WI38 (cell line): ENCODE measurements around the gene SMARCAL1.

Source experiments
- H3K4me3 ChIP-seq: 2 replicates; pipeline ENCODE4 v1.5.1; 2011; ENCODE audit warnings: low read depth, mild to moderate bottlenecking, control low read depth, low read length
- TF ChIP-seq, protein P1 (sequence below): IDR thresholded peaks from 2 replicates; pipeline ENCODE4 v1.5.1; 2012; ENCODE audit warnings: low read depth, mild to moderate bottlenecking, control low read depth, low read length

SMARCAL1 gene

GRCh38 chr2:216477283-216478035, 65.2 kb downstream of the SMARCAL1 start:
- H3K4me3 ChIP-seq, result no peak overlapping the region
- TF ChIP-seq, protein P1, sequence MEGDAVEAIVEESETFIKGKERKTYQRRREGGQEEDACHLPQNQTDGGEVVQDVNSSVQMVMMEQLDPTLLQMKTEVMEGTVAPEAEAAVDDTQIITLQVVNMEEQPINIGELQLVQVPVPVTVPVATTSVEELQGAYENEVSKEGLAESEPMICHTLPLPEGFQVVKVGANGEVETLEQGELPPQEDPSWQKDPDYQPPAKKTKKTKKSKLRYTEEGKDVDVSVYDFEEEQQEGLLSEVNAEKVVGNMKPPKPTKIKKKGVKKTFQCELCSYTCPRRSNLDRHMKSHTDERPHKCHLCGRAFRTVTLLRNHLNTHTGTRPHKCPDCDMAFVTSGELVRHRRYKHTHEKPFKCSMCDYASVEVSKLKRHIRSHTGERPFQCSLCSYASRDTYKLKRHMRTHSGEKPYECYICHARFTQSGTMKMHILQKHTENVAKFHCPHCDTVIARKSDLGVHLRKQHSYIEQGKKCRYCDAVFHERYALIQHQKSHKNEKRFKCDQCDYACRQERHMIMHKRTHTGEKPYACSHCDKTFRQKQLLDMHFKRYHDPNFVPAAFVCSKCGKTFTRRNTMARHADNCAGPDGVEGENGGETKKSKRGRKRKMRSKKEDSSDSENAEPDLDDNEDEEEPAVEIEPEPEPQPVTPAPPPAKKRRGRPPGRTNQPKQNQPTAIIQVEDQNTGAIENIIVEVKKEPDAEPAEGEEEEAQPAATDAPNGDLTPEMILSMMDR, result no peak

DNA sequence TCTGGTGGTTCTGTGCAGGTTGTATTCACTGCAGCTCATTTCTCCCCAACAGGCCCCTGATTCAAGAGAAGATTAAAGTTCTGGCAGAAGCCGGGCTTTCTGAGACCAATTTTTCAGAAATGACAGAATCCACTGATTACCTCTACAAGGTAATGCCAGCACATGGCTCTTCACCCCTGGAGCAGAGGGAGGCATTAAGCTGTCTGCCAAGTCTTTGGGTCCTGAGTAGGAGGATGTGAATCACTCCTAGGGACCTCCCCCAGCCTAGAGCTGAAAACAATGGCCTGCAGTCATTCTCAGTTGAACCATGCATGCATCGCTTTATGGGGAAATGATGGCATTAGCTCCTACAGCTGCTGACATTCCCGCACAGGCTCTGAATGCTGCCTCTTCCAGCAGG, 65.9 kb downstream of the SMARCAL1 start:
- no peak overlapping the region for H3K4me3 ChIP-seq
- TF ChIP-seq, protein P1, result no peak

DNA sequence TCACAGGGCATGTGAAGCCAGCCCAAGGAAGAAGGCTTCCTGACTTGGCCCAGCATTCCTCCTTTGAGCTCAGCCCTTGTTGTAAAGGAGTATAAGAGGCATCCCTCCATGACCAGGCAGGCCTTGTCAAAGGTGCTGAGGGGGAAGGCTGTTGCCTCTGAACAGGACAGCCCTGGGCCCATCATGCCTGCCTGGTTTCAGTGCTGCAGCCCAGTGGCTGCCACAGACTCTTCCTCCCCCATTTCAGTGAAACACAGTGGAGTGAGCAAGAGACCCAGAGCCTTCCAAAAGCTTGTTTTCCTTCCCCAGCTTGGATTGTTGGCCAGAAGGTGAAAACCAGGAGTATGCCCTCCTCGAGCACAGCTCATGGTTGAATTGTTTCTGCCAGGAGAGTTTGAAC, 66.5 kb downstream of the SMARCAL1 start:
- no peak overlapping the region for H3K4me3 ChIP-seq
- TF ChIP-seq, protein P1, result no peak

DNA sequence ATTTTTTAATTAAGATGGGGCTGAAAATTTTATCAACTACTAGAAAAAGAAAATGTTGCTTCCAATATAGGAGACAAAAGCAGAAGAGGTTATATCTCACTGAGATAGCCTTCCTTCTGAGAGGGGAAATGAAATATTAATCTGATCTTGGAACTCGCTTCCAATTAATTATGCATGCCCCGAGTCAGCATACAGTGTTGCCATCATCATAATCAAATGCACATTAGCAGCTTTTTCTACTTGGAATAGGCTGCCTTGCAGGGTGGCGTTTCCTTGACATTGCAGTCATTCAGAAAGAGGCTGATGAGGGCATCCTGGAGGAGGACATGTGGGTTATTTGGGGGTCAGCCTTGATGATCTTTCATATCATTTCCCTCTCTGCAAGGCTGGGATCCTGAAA, 67.9 kb downstream of the SMARCAL1 start:
- no peak overlapping the region for H3K4me3 ChIP-seq
- TF ChIP-seq, protein P1, result no peak

- H3K4me3 ChIP-seq, result no peak overlapping the region
- TF ChIP-seq, protein P1, result no peak
Measured at GRCh38 chr2:216482640-216483039, 70.4 kb downstream of the SMARCAL1 start.

DNA sequence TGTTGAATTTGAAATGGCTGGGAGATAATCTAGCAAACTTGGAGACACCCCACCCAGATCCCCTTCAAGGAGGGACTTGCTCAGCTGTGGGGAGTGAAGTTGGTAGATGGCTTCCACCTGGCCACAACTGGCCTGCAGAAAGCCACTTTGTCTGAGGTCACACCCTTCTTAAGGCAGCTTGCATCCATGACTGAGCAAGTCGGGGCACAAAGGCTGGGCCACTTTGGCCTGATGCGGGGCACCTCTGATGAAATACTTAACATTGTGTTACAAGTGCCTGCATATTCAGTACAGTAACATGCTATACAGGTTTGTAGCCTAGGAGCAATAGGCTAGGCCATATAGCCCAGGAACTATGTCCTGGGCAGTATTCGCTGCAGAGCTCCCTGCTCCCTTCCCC, 73.0 kb downstream of the SMARCAL1 start:
- TF ChIP-seq, protein P1, result no peak
- no peak overlapping the region for H3K4me3 ChIP-seq

GRCh38 chr2:216485745-216486144, 73.5 kb downstream of the SMARCAL1 start:
- TF ChIP-seq, protein P1, result no peak
- H3K4me3 ChIP-seq, result no peak overlapping the region
